Cardiac septum (tissue), 1 donor: ENCODE data around the gene PHF2. TPM values are rescaled to one million over a fixed set of nuclear protein-coding genes. Genes with fewer than 3 reads are reported as not detected.

ENCODE experiments used
- DNase-seq: peaks from one replicate; pipeline ENCODE4 v3.0.0-alpha.2; 2020; ENCODE audit warnings: low spot score
- intact Hi-C: fragments of 100-400 bp; cut with DNase I; formaldehyde crosslinking; loops from one replicate; pipeline ENCODE4 v1.14.0; 2022
- total RNA-seq: library from RNA; stranded (reverse); fragmentation: NEBNext Ultra II Directional; extraction: Animal tissue kit (Norgen Biotek cat#: 25700); gene quantifications from one replicate; pipeline ENCODE4 v1.2.1, GENCODE V29; 2021
- donor health status: DM: no; HTN: no; CAD: no.

Gene PHF2
- total RNA-seq, 1 donor from 2014 or later, result 24.5 TPM

- no peak for DNase-seq
- intact Hi-C loops, result no loop called here
These were observed 19.5 kb downstream of the PHF2 start for GRCh38 chr9:93595861-93596365.

GRCh38 chr9:93596399-93596798 is 20.0 kb downstream of the PHF2 start:
- no peak for DNase-seq
- intact Hi-C loops, result no loop called here

- intact Hi-C loops, result no loop called here
- DNase-seq, result no peak
These were observed 20.8 kb downstream of the PHF2 start for GRCh38 chr9:93597142-93597706.

GRCh38 chr9:93597871-93598646 is 21.7 kb downstream of the PHF2 start:
- intact Hi-C loops, result no loop called here

GRCh38 chr9:93598647-93599241 is 22.4 kb downstream of the PHF2 start:
- DNase-seq, result no peak
- intact Hi-C loops, result no loop called here

More at GRCh38 chr9:93597871-93598646, 21.7 kb downstream of the PHF2 start:
- DNase-seq, result no peak

- DNase-seq, result no peak
- intact Hi-C loops, result no loop called here
These were observed 23.4 kb downstream of the PHF2 start for GRCh38 chr9:93599571-93600403.

- intact Hi-C loops, result no loop called here
- DNase-seq, result no peak
These were observed 24.1 kb downstream of the PHF2 start for GRCh38 chr9:93600504-93600903.

- no peak for DNase-seq
- intact Hi-C loops, result no loop called here
These were observed 24.7 kb downstream of the PHF2 start for GRCh38 chr9:93601063-93601462.

GRCh38 chr9:93601666-93602065 is 25.3 kb downstream of the PHF2 start:
- intact Hi-C loops, result no loop called here
- DNase-seq, result no peak

GRCh38 chr9:93603011-93603410 is 26.6 kb downstream of the PHF2 start:
- intact Hi-C loops, result no loop called here
- no peak for DNase-seq

- intact Hi-C loops, result no loop called here
- DNase-seq, result no peak
These were observed 27.5 kb downstream of the PHF2 start for GRCh38 chr9:93603906-93604326.

GRCh38 chr9:93606187-93606586 is 29.8 kb downstream of the PHF2 start:
- DNase-seq, result no peak
- intact Hi-C loops, result no loop called here

- no peak for DNase-seq
- intact Hi-C loops, result no loop called here
These were observed 33.8 kb downstream of the PHF2 start for GRCh38 chr9:93610206-93610605.

GRCh38 chr9:93612052-93612795 is 35.8 kb downstream of the PHF2 start:
- DNase-seq, result no peak
- intact Hi-C loops, result no loop called here

- no peak for DNase-seq
- intact Hi-C loops, result no loop called here
These were observed 36.4 kb downstream of the PHF2 start for GRCh38 chr9:93612796-93613154.

- intact Hi-C loops, result no loop called here
- DNase-seq, result no peak
These were observed 36.8 kb downstream of the PHF2 start for GRCh38 chr9:93613174-93613573.

GRCh38 chr9:93613791-93614190 is 37.4 kb downstream of the PHF2 start:
- no peak for DNase-seq
- intact Hi-C loops, result no loop called here

- intact Hi-C loops, result no loop called here
- DNase-seq, result no peak
These were observed 38.6 kb downstream of the PHF2 start for GRCh38 chr9:93614830-93615468.

GRCh38 chr9:93616044-93616443 is 39.7 kb downstream of the PHF2 start:
- intact Hi-C loops, result no loop called here
- no peak for DNase-seq
